ENCODE data around the gene ERMAP. TPM values are rescaled to one million over a fixed set of nuclear protein-coding genes. Genes with fewer than 3 reads are reported as not detected.
A peak's percentile ranks its signal among the peaks of the same experiment; 100 is the strongest.

ERMAP gene
- total and polyA plus RNA-seq, 10 of the 15 experiments (the other 5 are each of a cell fraction or from before 2014, with no cell fraction given) = 1.4 to 6.8 (median 4.1) TPM

GRCh38 chr1:42846257-42847110 lies 29.6 kb downstream of the ERMAP start, which contains the start of gene ZNF691:
Gene ZNF691, plus strand, starts transcription at chr1:42846613. Its CDS starts 3,046 bp downstream, at chr1:42849659.
- H3K4me2 ChIP-seq (ENCODE audit: control insufficient read depth, insufficient read depth) = peak within 1 kb of the TSS; percentile 97
- no peaks in the 10 kb centered on the region for H3K27me3 ChIP-seq (replicated peaks in 1 of 2; ENCODE audit: control insufficient read depth in 2 of 2, insufficient read depth in 2 of 2, low read length in 1 of 2)
- FAIRE-seq (peak; percentile 100), DNase-seq (ENCODE audit: low read depth, low spot score) (peak; percentile 92), ATAC-seq (peak; percentile 98)
- in situ Hi-C loops (cut with MboI) (no loop called here), intact Hi-C loops (cut with micrococcal nuclease; ENCODE audit: unreplicated experiment) (loop anchor here (5.0 kb wide), 1 partner anchor 79 kb away; the partner anchor contains the start of genes C1orf50 and P3H1)
- peak within 1 kb of the TSS; percentile 76 for H2AFZ ChIP-seq (ENCODE audit: control insufficient read depth, low read depth, low read length)
- POLR2A ChIA-PET = interaction anchor here (0.7 to 4.8 kb wide), 14 partner anchors 8 to 808 kb away, joined by 3 to 53 read pairs (median 5); partner anchors contain the start of genes C1orf50, ERMAP, P3H1 and SVBP
- peak within 1 kb of the TSS; percentile 88 for H3K9ac ChIP-seq (ENCODE audit: control insufficient read depth, insufficient read depth, low read length)
- WGBS (ENCODE audit: insufficient coverage, insufficient replicate concordance, low lambda C conversion rate, missing lambda C conversion rate) = 2% methylated on average over 46 of the region's 50 CpGs
- no peaks in the 10 kb centered on the region; the same call in 1 of the 3 replicates for H3K9me3 ChIP-seq (replicated peaks; ENCODE audit: control insufficient read depth, insufficient read depth, low read length)
- SMC1A ChIA-PET (ENCODE audit: uncharacterized antibody, unreplicated experiment) = interaction anchor here (0.8 to 3.8 kb wide), 21 partner anchors 9 to 351 kb away, joined by 3 to 27 read pairs (median 4); partner anchors contain the start of genes C1orf50, ERMAP, P3H1 and SVBP
- H3K36me3 ChIP-seq (ENCODE audit: control insufficient read depth in 2 of 2, insufficient read depth in 2 of 2, low read length in 1 of 2) = peaks cover 3 to 8% of the 10 kb centered on the region in 2 experiments; a peak in 3 of 4 replicates
- H3K79me2 ChIP-seq (ENCODE audit: control insufficient read depth, insufficient read depth, low read length) = peaks cover 30% of the 10 kb centered on the region
- CTCF ChIA-PET = interaction anchor here (0.6 to 3.4 kb wide), 32 partner anchors 8 to 619 kb away, joined by 3 to 21 read pairs (median 4); partner anchors contain the start of genes C1orf50, ERMAP, P3H1 and PPIH
- H4K20me1 ChIP-seq (ENCODE audit: control insufficient read depth, insufficient read depth) = no peaks in the 10 kb centered on the region
- no peaks in the 10 kb centered on the region; the same call in 1 of the 2 replicates for H3K4me1 ChIP-seq (ENCODE audit: control insufficient read depth, insufficient read depth, low read length)
- RAD21 ChIA-PET (ENCODE audit: unreplicated experiment) = interaction anchor here (0.7 to 3.5 kb wide), 11 partner anchors 25 to 226 kb away, joined by 3 to 19 read pairs (median 5); partner anchors contain the start of genes C1orf50, ERMAP, P3H1 and SVBP
- peak within 1 kb of the TSS; percentile 78 for H3K27ac ChIP-seq (ENCODE audit: control insufficient read depth, insufficient read depth)
- H3K4me3 ChIP-seq = peak within 1 kb of the TSS; percentile 97
- no TSS peak for BruUV-seq (replicated peaks)
- no peak for TF ChIP-seq SUPT20H (IDR thresholded peaks at IDR 0.05; ENCODE audit: borderline replicate concordance, control insufficient read depth, low read depth, low read length)
- TF ChIP-seq FOS (IDR thresholded peaks at IDR 0.05; ENCODE audit: borderline replicate concordance, extremely low read depth, insufficient read length) = peak; percentile 90
- TF ChIP-seq IRF4 (IDR thresholded peaks at IDR 0.05; ENCODE audit: low read depth, low read length) = no peak
- TF ChIP-seq JUND (IDR thresholded peaks at IDR 0.05; ENCODE audit: low read depth, low read length) = no peak
- peak; percentile 22; the same call in 1 of the 2 replicates for TF ChIP-seq RFX5 (IDR thresholded peaks at IDR 0.05; ENCODE audit: low read depth, low read length)
- TF ChIP-seq ZNF207 (IDR thresholded peaks at IDR 0.05; ENCODE audit: borderline replicate concordance) = no peak
- no peak for TF ChIP-seq FOXM1 (IDR thresholded peaks at IDR 0.05; ENCODE audit: low read depth, low read length)
- no peak for TF ChIP-seq MYB (IDR thresholded peaks at IDR 0.05; ENCODE audit: borderline replicate concordance, low read depth, low read length)
- TF ChIP-seq ZNF217 (IDR thresholded peaks at IDR 0.05) = no peak
- TF ChIP-seq HCFC1 (IDR thresholded peaks at IDR 0.05; ENCODE audit: low read length) = peak; percentile 95
- TF ChIP-seq, protein P1, sequence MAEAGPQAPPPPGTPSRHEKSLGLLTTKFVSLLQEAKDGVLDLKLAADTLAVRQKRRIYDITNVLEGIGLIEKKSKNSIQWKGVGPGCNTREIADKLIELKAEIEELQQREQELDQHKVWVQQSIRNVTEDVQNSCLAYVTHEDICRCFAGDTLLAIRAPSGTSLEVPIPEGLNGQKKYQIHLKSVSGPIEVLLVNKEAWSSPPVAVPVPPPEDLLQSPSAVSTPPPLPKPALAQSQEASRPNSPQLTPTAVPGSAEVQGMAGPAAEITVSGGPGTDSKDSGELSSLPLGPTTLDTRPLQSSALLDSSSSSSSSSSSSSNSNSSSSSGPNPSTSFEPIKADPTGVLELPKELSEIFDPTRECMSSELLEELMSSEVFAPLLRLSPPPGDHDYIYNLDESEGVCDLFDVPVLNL (IDR thresholded peaks at IDR 0.05; ENCODE audit: low read depth, low read length) = no peak
- no peak for TF ChIP-seq HDGF (IDR thresholded peaks at IDR 0.05)
- TF ChIP-seq NR2F1 (conservative IDR thresholded peaks at IDR 0.05) = peak; percentile 69; the same call in 1 of the 2 replicates
- TF ChIP-seq, protein P2, sequence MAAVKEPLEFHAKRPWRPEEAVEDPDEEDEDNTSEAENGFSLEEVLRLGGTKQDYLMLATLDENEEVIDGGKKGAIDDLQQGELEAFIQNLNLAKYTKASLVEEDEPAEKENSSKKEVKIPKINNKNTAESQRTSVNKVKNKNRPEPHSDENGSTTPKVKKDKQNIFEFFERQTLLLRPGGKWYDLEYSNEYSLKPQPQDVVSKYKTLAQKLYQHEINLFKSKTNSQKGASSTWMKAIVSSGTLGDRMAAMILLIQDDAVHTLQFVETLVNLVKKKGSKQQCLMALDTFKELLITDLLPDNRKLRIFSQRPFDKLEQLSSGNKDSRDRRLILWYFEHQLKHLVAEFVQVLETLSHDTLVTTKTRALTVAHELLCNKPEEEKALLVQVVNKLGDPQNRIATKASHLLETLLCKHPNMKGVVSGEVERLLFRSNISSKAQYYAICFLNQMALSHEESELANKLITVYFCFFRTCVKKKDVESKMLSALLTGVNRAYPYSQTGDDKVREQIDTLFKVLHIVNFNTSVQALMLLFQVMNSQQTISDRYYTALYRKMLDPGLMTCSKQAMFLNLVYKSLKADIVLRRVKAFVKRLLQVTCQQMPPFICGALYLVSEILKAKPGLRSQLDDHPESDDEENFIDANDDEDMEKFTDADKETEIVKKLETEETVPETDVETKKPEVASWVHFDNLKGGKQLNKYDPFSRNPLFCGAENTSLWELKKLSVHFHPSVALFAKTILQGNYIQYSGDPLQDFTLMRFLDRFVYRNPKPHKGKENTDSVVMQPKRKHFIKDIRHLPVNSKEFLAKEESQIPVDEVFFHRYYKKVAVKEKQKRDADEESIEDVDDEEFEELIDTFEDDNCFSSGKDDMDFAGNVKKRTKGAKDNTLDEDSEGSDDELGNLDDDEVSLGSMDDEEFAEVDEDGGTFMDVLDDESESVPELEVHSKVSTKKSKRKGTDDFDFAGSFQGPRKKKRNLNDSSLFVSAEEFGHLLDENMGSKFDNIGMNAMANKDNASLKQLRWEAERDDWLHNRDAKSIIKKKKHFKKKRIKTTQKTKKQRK (IDR thresholded peaks at IDR 0.05; ENCODE audit: low read depth, low read length) = peak; percentile 82
- TF ChIP-seq CBFB (IDR thresholded peaks at IDR 0.05; ENCODE audit: low read depth) = 0 out of 2 replicates have a peak, but pooled peaks have one; percentile 48
- no peak for TF ChIP-seq NR2C2 (IDR thresholded peaks at IDR 0.05; ENCODE audit: borderline replicate concordance, control insufficient read depth, insufficient read length, low read depth)
- no peak for TF ChIP-seq HDAC2 (IDR thresholded peaks at IDR 0.05)
- peak; percentile 90 for TF ChIP-seq POLR2A (IDR thresholded peaks at IDR 0.05; ENCODE audit: low read depth, low read length)
